ENCODE results near the gene FAM89B.

GRCh38 chr11:65580031-65580692 is 7.8 kb downstream of the FAM89B start:
- TF ChIP-seq, protein P1, sequence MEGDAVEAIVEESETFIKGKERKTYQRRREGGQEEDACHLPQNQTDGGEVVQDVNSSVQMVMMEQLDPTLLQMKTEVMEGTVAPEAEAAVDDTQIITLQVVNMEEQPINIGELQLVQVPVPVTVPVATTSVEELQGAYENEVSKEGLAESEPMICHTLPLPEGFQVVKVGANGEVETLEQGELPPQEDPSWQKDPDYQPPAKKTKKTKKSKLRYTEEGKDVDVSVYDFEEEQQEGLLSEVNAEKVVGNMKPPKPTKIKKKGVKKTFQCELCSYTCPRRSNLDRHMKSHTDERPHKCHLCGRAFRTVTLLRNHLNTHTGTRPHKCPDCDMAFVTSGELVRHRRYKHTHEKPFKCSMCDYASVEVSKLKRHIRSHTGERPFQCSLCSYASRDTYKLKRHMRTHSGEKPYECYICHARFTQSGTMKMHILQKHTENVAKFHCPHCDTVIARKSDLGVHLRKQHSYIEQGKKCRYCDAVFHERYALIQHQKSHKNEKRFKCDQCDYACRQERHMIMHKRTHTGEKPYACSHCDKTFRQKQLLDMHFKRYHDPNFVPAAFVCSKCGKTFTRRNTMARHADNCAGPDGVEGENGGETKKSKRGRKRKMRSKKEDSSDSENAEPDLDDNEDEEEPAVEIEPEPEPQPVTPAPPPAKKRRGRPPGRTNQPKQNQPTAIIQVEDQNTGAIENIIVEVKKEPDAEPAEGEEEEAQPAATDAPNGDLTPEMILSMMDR (IDR thresholded peaks at IDR 0.05; ENCODE audit: low read depth, low read length): no peak
- TF ChIP-seq, protein P2, sequence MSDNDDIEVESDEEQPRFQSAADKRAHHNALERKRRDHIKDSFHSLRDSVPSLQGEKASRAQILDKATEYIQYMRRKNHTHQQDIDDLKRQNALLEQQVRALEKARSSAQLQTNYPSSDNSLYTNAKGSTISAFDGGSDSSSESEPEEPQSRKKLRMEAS (IDR thresholded peaks at IDR 0.05; ENCODE audit: low read depth, low read length): no peak
- TF ChIP-seq POLR2A (IDR thresholded peaks at IDR 0.05; ENCODE audit: extremely low read depth, insufficient read length) (no peak), MYC (IDR thresholded peaks at IDR 0.05; ENCODE audit: low read depth, low read length) (no peak)

Measured in NB4 (cell line).